CD14-positive monocyte (primary cell): Measurements from ENCODE around the gene TULP3. TPM values are rescaled to one million over a fixed set of nuclear protein-coding genes. Genes with fewer than 3 reads are reported as not detected.
A peak's percentile ranks its signal among the peaks of the same experiment; 100 is the strongest.

Experiments used
- DNase-seq, 3 donors: peaks; one replicate each; pipeline ENCODE4 v3.0.0-alpha.2; 2011 to 2022
- H2AFZ ChIP-seq: 2 replicates; pipeline ENCODE4 v1.6.0; 2012; ENCODE audit warnings: mild to moderate bottlenecking, low read depth, low read length, inconsistent platforms; ENCODE audit not compliant: insufficient read depth, poor library complexity, severe bottlenecking
- H3K27ac ChIP-seq, 2 donors: 1 replicate in 1 of 2; 2 replicates in 1 of 2; pipeline ENCODE4 v1.5.1; 2012 to 2013; ENCODE audit warnings: low read length in 2 of 2, control low read depth in 1 of 2, inconsistent platforms in 1 of 2, low read depth in 1 of 2, mild to moderate bottlenecking in 1 of 2
- H3K27me3 ChIP-seq, 2 donors: one replicate each; pipeline versions ENCODE4 v1.6.0 to v1.6.1; 2011 to 2013; ENCODE audit warnings: low read length in 2 of 2; ENCODE audit not compliant: control insufficient read depth in 2 of 2, insufficient read depth in 2 of 2
- H3K36me3 ChIP-seq, 2 donors: replicated peaks in 1 of 2; 1 replicate in 1 of 2; 2 replicates in 1 of 2; pipeline versions ENCODE4 v1.5.1 to v1.6.1; 2012 to 2013; ENCODE audit warnings: low read length in 2 of 2, control low read depth in 1 of 2, inconsistent platforms in 1 of 2, mild to moderate bottlenecking in 1 of 2; ENCODE audit not compliant: insufficient read depth in 2 of 2, control insufficient read depth in 1 of 2
- H3K4me1 ChIP-seq, 2 donors: 1 replicate in 1 of 2; 2 replicates in 1 of 2; pipeline versions ENCODE4 v1.5.1 to v1.6.1; 2012 to 2013; ENCODE audit warnings: low read length in 2 of 2, control low read depth in 1 of 2, inconsistent platforms in 1 of 2, mild to moderate bottlenecking in 1 of 2, moderate library complexity in 1 of 2; ENCODE audit not compliant: insufficient read depth in 2 of 2, control insufficient read depth in 1 of 2
- H3K4me2 ChIP-seq: replicated peaks from 2 replicates; pipeline ENCODE3; 2012; ENCODE audit warnings: low read length, moderate library complexity, mild to moderate bottlenecking; ENCODE audit not compliant: poor library complexity, severe bottlenecking; ENCODE audit errors: extremely low read depth
- H3K4me3 ChIP-seq, 3 experiments: fragments of 200-600 bp in 1 of 3; sonication (generic) in 1 of 3; replicated peaks in 1 of 3; 1 replicate in 2 of 3; 2 replicates in 1 of 3; pipeline ENCODE4 v1.5.1; 2011 to 2013; ENCODE audit warnings: low read length in 3 of 3, mild to moderate bottlenecking in 3 of 3, control low read depth in 2 of 3, low read depth in 2 of 3, inconsistent platforms in 1 of 3, moderate library complexity in 1 of 3
- H3K79me2 ChIP-seq: 2 replicates; pipeline ENCODE4 v1.6.0; 2012; ENCODE audit warnings: mild to moderate bottlenecking, control low read depth, inconsistent platforms, low read length, moderate library complexity; ENCODE audit not compliant: insufficient read depth
- H3K9ac ChIP-seq: 2 replicates; pipeline ENCODE4 v1.6.0; 2017; ENCODE audit warnings: low read length, mild to moderate bottlenecking; ENCODE audit not compliant: insufficient read depth, poor library complexity, severe bottlenecking
- H3K9me3 ChIP-seq, 2 donors: replicated peaks in 1 of 2; 1 replicate in 1 of 2; 2 replicates in 1 of 2; pipeline versions ENCODE4 v1.5.1 to v1.6.1; 2012 to 2013; ENCODE audit warnings: low read length in 2 of 2, control low read depth in 1 of 2; ENCODE audit not compliant: control insufficient read depth in 1 of 2, insufficient read depth in 1 of 2
- H4K20me1 ChIP-seq: 2 replicates; pipeline ENCODE4 v1.6.0; 2012; ENCODE audit warnings: mild to moderate bottlenecking, low read length, control low read depth, moderate library complexity; ENCODE audit not compliant: insufficient read depth
- H3K27ac Mint-ChIP-seq, 7 donors: one replicate each; pipeline ENCODE4 v1.8.0; 2020; ENCODE audit warnings: mild to moderate bottlenecking in 7 of 7, mixed read lengths in 7 of 7, moderate library complexity in 6 of 7, inconsistent platforms in 2 of 7
- H3K27me3 Mint-ChIP-seq, 3 donors: one replicate each; pipeline ENCODE4 v1.8.0; 2021 to 2022; ENCODE audit warnings: low read depth in 3 of 3, mild to moderate bottlenecking in 3 of 3, mixed read lengths in 3 of 3, moderate library complexity in 3 of 3, inconsistent platforms in 1 of 3
- H3K36me3 Mint-ChIP-seq, 2 donors: one replicate each; pipeline ENCODE4 v1.8.0; 2020; ENCODE audit warnings: mixed read lengths in 2 of 2, inconsistent platforms in 1 of 2, mild to moderate bottlenecking in 1 of 2
- H3K4me1 Mint-ChIP-seq: one replicate; pipeline ENCODE4 v1.8.0; 2020; ENCODE audit warnings: mild to moderate bottlenecking, mixed read lengths
- H3K4me3 Mint-ChIP-seq, 2 donors: one replicate each; pipeline ENCODE4 v1.8.0; 2020; ENCODE audit warnings: mild to moderate bottlenecking in 2 of 2, mixed read lengths in 2 of 2, moderate library complexity in 1 of 2
- H3K9me3 Mint-ChIP-seq, 7 donors: one replicate each; pipeline ENCODE4 v1.8.0; 2020 to 2022; ENCODE audit warnings: mixed read lengths in 7 of 7, mild to moderate bottlenecking in 6 of 7, moderate library complexity in 6 of 7, inconsistent platforms in 2 of 7
- CTCF ChIP-seq: fragments of 200-600 bp; IDR thresholded peaks from one replicate; pipeline ENCODE4 v1.8.0; 2022; ENCODE audit warnings: antibody characterized with exemption, mild to moderate bottlenecking
- WGBS: methylation state at CpG from one replicate; pipeline ENCODE4 v1.1.5; 2013; ENCODE audit warnings: missing lambda C conversion rate; ENCODE audit not compliant: insufficient coverage; 5-methylcytosine and 5-hydroxymethylcytosine counted together
- intact Hi-C, 2 donors: fragments of 100-400 bp; cut with micrococcal nuclease; formaldehyde crosslinking; loops; one replicate each; pipeline versions ENCODE4 v1.15.0 to v1.15.1; 2023
- polyA plus RNA-seq, 3 donors: library from polyadenylated mRNA; depleted of rRNA in 1 of 3; unstranded in 2 of 3; stranded (reverse) in 1 of 3; fragments of 300-500 nt in 2 of 3; fragments of >200 nt in 1 of 3; fragmentation: Illumina TruSeq in 2 of 3; gene quantifications; 1 replicate in 2 of 3; 2 replicates in 1 of 3; pipeline ENCODE4 v1.2.3, GENCODE V29; 2012 to 2021

Gene TULP3
- polyA plus RNA-seq, 3 donors: 1.7 to 3.6 (median 2.3) TPM

- Mint-ChIP-seq H3K36me3 (peaks cover 6 to 10% of the 10 kb centered on the region in 2 donors), H3K4me3 (no peak overlapping the region), H3K27ac (peak overlapping the region in 1 of 7 donors; percentile 14), H3K4me1 (no peaks in the 10 kb centered on the region), H3K9me3 (no peaks in the 10 kb centered on the region), H3K27me3 (peaks cover 0 to 2% (median 2%) of the 10 kb centered on the region in 3 donors)
- Histone ChIP-seq H3K79me2 (no peaks in the 10 kb centered on the region), H3K4me1 (no peaks in the 10 kb centered on the region), H3K9ac (no peak overlapping the region), H3K27ac (no peak overlapping the region), H3K27me3 (no peaks in the 10 kb centered on the region), H3K4me2 (no peak overlapping the region), H2AFZ (no peak overlapping the region), H4K20me1 (no peaks in the 10 kb centered on the region), H3K9me3 (no peaks in the 10 kb centered on the region), H3K36me3 (no peaks in the 10 kb centered on the region), H3K4me3 (no peak overlapping the region)
- intact Hi-C loops: no loop called here
- no peak for TF ChIP-seq CTCF
- no peak for DNase-seq
- 89% methylated on average over 3 of the region's 3 CpGs for WGBS
Observed at GRCh38 chr12:2924019-2924418, 33.3 kb downstream of the TULP3 start.

- WGBS: 100% methylated on average over 2 of the region's 6 CpGs
- Mint-ChIP-seq H3K27me3 (peaks cover 0 to 2% (median 2%) of the 10 kb centered on the region in 3 donors), H3K36me3 (peaks cover 8 to 10% of the 10 kb centered on the region in 2 donors), H3K27ac (no peak overlapping the region), H3K9me3 (no peaks in the 10 kb centered on the region), H3K4me3 (no peak overlapping the region), H3K4me1 (no peaks in the 10 kb centered on the region)
- DNase-seq: no peak
- Histone ChIP-seq H3K9me3 (no peaks in the 10 kb centered on the region), H4K20me1 (no peaks in the 10 kb centered on the region), H3K4me3 (no peak overlapping the region), H3K79me2 (no peaks in the 10 kb centered on the region), H3K4me1 (no peaks in the 10 kb centered on the region), H3K27me3 (no peaks in the 10 kb centered on the region), H3K9ac (no peak overlapping the region), H3K4me2 (no peak overlapping the region), H2AFZ (no peak overlapping the region), H3K27ac (no peak overlapping the region), H3K36me3 (no peaks in the 10 kb centered on the region)
- intact Hi-C loops: no loop called here
- TF ChIP-seq CTCF: no peak
Observed at GRCh38 chr12:2925322-2925995, 34.8 kb downstream of the TULP3 start.
